Measurements from ENCODE around the gene CAPZA3. TPM values are rescaled to one million over a fixed set of nuclear protein-coding genes. Genes with fewer than 3 reads are reported as not detected.

CAPZA3 gene
- total and polyA plus RNA-seq, 10 of the 15 experiments (the other 5 are each of a cell fraction or from before 2014, with no cell fraction given) = not detected

DNA sequence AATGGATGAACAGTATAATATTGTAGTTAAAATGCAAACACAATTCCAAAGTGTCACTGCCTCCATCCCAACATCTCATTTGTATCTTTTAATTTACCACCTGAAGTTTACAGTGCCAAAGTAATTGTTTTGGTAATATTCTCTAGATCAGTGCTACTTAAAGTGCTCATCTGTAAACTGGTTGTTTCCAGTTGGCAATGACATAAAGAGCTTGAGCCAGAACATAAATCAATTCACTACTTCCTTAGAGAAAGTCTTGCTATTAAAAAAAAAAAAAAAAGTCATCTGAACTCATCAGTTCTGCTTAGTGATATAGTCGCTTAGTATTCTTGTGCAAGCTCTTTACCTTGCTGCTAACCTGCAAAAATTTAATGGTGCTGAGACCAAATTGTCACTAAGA is 16.5 kb upstream of the CAPZA3 start (continued):
- no peak for TF ChIP-seq HDAC6 (IDR thresholded peaks at IDR 0.05; ENCODE audit: unreplicated experiment)
- no peak for TF ChIP-seq BRCA1 (IDR thresholded peaks at IDR 0.05; ENCODE audit: low read depth, low read length)
- TF ChIP-seq HDAC2 (IDR thresholded peaks at IDR 0.05) = no peak

DNA sequence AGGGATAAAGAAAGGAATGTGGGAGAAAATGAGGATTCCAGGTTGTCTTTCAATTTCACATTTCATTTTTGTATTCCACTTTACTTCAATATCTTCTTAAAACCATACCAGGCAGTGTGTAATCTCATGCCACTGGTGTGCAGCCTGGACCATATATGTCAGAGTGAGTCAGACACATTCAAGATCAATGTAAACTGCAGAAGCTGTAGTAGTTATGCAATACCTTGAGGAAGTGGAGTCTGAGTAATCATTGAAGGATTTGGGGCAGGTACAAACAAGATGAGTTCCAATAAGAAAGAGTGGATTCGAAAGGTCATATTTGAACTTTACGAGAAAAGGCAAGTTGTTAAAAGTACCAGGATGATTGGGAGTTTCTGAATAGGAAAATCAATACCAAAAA is 14.2 kb upstream of the CAPZA3 start:
- no peak overlapping the region for H2AFZ ChIP-seq (ENCODE audit: control insufficient read depth, low read depth, low read length)
- intact Hi-C loops (cut with micrococcal nuclease; ENCODE audit: unreplicated experiment) = no loop called here
- RAD21 ChIA-PET (ENCODE audit: unreplicated experiment) = no interaction called here
- no peak overlapping the region for H3K9ac ChIP-seq (ENCODE audit: control insufficient read depth, insufficient read depth, low read length)
- no peaks in the 10 kb centered on the region for H3K27me3 ChIP-seq (replicated peaks in 1 of 2; ENCODE audit: control insufficient read depth in 2 of 2, insufficient read depth in 2 of 2, low read length in 1 of 2)
- CTCF ChIA-PET = no interaction called here
- FAIRE-seq (no peak), ATAC-seq (no peak), DNase-seq (ENCODE audit: low read depth, low spot score) (no peak)
- no peak for TF ChIP-seq JUNB (IDR thresholded peaks at IDR 0.05)
- TF ChIP-seq MYC (IDR thresholded peaks at IDR 0.05; ENCODE audit: insufficient read depth, insufficient read length, insufficient replicate concordance, low read length, severe bottlenecking) = no peak
- no peak for TF ChIP-seq CBFB (IDR thresholded peaks at IDR 0.05; ENCODE audit: low read depth)
- TF ChIP-seq YY1 (IDR thresholded peaks at IDR 0.05; ENCODE audit: low read depth, low read length) = no peak
- TF ChIP-seq CHD4 (IDR thresholded peaks at IDR 0.05) = no peak
- no peak for TF ChIP-seq IRF4 (IDR thresholded peaks at IDR 0.05; ENCODE audit: low read depth, low read length)
- TF ChIP-seq SREBF2 (IDR thresholded peaks at IDR 0.05; ENCODE audit: low read length) = no peak
- no peak for TF ChIP-seq GABPA (IDR thresholded peaks at IDR 0.05; ENCODE audit: low read depth)
- TF ChIP-seq STAT3 (IDR thresholded peaks at IDR 0.05; ENCODE audit: low read depth, low read length) = no peak
- no peak for TF ChIP-seq HDGF (IDR thresholded peaks at IDR 0.05)
- TF ChIP-seq NR2C1 (IDR thresholded peaks at IDR 0.05) = no peak
- no peak for TF ChIP-seq IRF3 (IDR thresholded peaks at IDR 0.05)
- no peak for TF ChIP-seq TCF7 (IDR thresholded peaks at IDR 0.05; ENCODE audit: borderline replicate concordance)
- TF ChIP-seq EGR1 (IDR thresholded peaks at IDR 0.05; ENCODE audit: borderline replicate concordance in 1 of 2, low read depth in 2 of 2, low read length in 2 of 2) = no peak
- in situ Hi-C loops (cut with MboI) = no loop called here
- POLR2A ChIA-PET = no interaction called here
- no TSS peak for BruUV-seq (replicated peaks)
- H3K4me1 ChIP-seq (ENCODE audit: control insufficient read depth, insufficient read depth, low read length) = no peaks in the 10 kb centered on the region
- SMC1A ChIA-PET (ENCODE audit: uncharacterized antibody, unreplicated experiment) = no interaction called here
- H3K9me3 ChIP-seq (replicated peaks; ENCODE audit: control insufficient read depth, insufficient read depth, low read length) = no peaks in the 10 kb centered on the region
- 31% methylated on average over 2 of the region's 2 CpGs for WGBS (ENCODE audit: insufficient coverage, insufficient replicate concordance, low lambda C conversion rate, missing lambda C conversion rate)
- no peaks in the 10 kb centered on the region for H4K20me1 ChIP-seq (ENCODE audit: control insufficient read depth, insufficient read depth)
- H3K79me2 ChIP-seq (ENCODE audit: control insufficient read depth, insufficient read depth, low read length) = no peaks in the 10 kb centered on the region
- H3K27ac ChIP-seq (ENCODE audit: control insufficient read depth, insufficient read depth) = no peak overlapping the region
- H3K4me3 ChIP-seq = no peak overlapping the region
- no peak overlapping the region for H3K4me2 ChIP-seq (ENCODE audit: control insufficient read depth, insufficient read depth)
- no peaks in the 10 kb centered on the region for H3K36me3 ChIP-seq (ENCODE audit: control insufficient read depth in 2 of 2, insufficient read depth in 2 of 2, low read length in 1 of 2)

Measured in GM12878 (cell line).